Parietal lobe (tissue), 2 donors: ENCODE results near the gene MSTO1. TPM values are rescaled to one million over a fixed set of nuclear protein-coding genes. Genes with fewer than 3 reads are reported as not detected.

Experiments
- small RNA-seq: library from RNA; depleted of rRNA; stranded (forward); fragments of <200 nt; gene quantifications from one replicate; pipeline ENCODE3, GENCODE V24; 2014; ENCODE audit warnings: low replicate concordance
- total RNA-seq: library from RNA; depleted of rRNA; stranded (reverse); fragments of >200 nt; gene quantifications from one replicate; pipeline ENCODE4 v1.2.3, GENCODE V29; 2014

MSTO1 gene
- 61.7 TPM for total RNA-seq

GRCh38 chr1:155609515-155610256, at the start of gene MSTO1:
MSTO1 (plus strand) TSS chr1:155610218; CDS start chr1:155610249, 31 bp downstream.

DNA sequence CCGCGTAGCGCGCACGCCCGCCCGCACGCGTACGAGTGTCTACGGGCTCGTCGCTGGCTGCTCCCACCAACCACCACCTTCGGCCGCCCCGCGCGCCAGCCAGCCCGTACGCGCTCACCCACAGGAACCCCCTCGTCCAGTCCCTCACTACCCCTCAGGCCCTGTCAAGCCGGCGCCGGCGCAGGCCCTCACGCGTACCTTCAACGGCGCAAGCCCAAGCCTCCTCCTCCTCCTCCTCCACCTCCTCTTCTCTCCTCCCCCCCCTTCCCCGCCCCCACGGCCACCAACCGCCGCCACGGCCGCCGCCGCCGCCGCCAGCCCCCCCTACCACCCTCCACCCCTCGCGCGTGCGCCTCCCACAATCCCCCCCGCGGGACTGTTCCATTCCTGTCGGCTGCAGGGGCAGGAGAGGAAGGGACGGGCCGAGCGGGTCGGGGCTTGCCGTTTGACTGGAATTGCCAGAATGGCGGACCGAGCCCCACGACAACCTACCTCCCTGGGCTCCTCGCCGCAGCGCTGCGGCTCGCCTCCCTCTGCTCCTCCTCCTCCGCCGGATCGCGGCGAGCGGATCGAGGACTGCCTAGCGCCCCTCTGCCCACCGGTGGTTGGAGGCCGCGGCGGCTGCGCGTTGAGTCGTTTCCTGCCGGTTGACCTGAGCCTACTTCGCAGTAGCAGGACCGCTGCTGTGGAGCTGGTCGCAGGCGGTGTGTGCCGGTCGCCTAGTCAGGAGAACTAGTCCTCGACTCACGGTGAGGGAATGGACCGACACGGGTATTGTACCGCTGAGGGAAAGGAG, 47.2 kb upstream of the MSTO1 start, which contains the start of gene ASH1L:
TSS of gene ASH1L (minus strand) at position 223 of the 796 bp plus-strand sequence. CDS start 41,284 bp downstream, outside the sequence.

Small RNA genes lying within 50 kb of the gene (small RNA-seq; reads per million reads assigned to genes)
- gene AL353807.4: not detected

Other genes starting within 250 kb of the MSTO1 start
- 131 TPM for gene ASH1L, start 47.4 kb upstream of the MSTO1 start, total RNA-seq
- 414 TPM for gene YY1AP1, start 78.6 kb downstream of the MSTO1 start, total RNA-seq
- 49.8 TPM for gene DAP3, start 78.9 kb downstream of the MSTO1 start, total RNA-seq
- gene GON4L, start 247.0 kb downstream of the MSTO1 start, total RNA-seq: 82.6 TPM
- 174 TPM for gene SYT11, start 249.3 kb downstream of the MSTO1 start, total RNA-seq